Glomerular endothelial cell (primary cell): ENCODE data around the gene MBD3. TPM values are rescaled to one million over a fixed set of nuclear protein-coding genes. Genes with fewer than 3 reads are reported as not detected.
"Not testable (repeated sequence)": the region's sequence is repeated elsewhere in the genome, so short reads cannot be mapped to it uniquely, and the experiment has no call there.

Experiments used
- DNase-seq: peaks from one replicate; pipeline ENCODE4 v3.0.0-alpha.2; 2011; ENCODE audit warnings: low read depth, low spot score; ENCODE audit errors: extremely low read depth
- total RNA-seq: library from RNA; depleted of rRNA; stranded (reverse); fragments of >200 nt; gene quantifications from 2 replicates; pipeline ENCODE4 v1.2.3, GENCODE V29; 2015

The MBD3 gene
- total RNA-seq, 1 donor from 2014 or later: 129 TPM

GRCh38 chr19:1551068-1552040 is 41.3 kb downstream of the MBD3 start:
- no peak for DNase-seq

GRCh38 chr19:1549332-1549945 is 43.2 kb downstream of the MBD3 start:
- no peak for DNase-seq

- DNase-seq: no peak
These were observed 52.2 kb downstream of the MBD3 start for GRCh38 chr19:1540365-1540925.

GRCh38 chr19:1539749-1540148 is 52.9 kb downstream of the MBD3 start:
- DNase-seq: not testable (repeated sequence)

- DNase-seq: no peak
These were observed 53.7 kb downstream of the MBD3 start for GRCh38 chr19:1538978-1539377.

- DNase-seq: not testable (repeated sequence)
These were observed 57.0 kb downstream of the MBD3 start for GRCh38 chr19:1535699-1536098.

- no peak for DNase-seq
These were observed 57.7 kb downstream of the MBD3 start for GRCh38 chr19:1534972-1535371.

- DNase-seq: no peak
These were observed 59.0 kb downstream of the MBD3 start for GRCh38 chr19:1533510-1534150.

GRCh38 chr19:1532003-1532402 is 60.7 kb downstream of the MBD3 start:
- no peak for DNase-seq

GRCh38 chr19:1531587-1531986 is 61.1 kb downstream of the MBD3 start:
- DNase-seq: no peak

- DNase-seq: not testable (repeated sequence)
These were observed 61.8 kb downstream of the MBD3 start for GRCh38 chr19:1530856-1531255.

GRCh38 chr19:1529430-1529816 is 63.2 kb downstream of the MBD3 start:
- no peak for DNase-seq

- DNase-seq: no peak
These were observed 63.9 kb downstream of the MBD3 start for GRCh38 chr19:1528596-1529429.

- DNase-seq: no peak
These were observed 64.9 kb downstream of the MBD3 start for GRCh38 chr19:1527650-1528309.

- DNase-seq: no peak
These were observed 65.6 kb downstream of the MBD3 start for GRCh38 chr19:1526979-1527649.

GRCh38 chr19:1526066-1526778 is 66.4 kb downstream of the MBD3 start:
- no peak for DNase-seq

- no peak for DNase-seq
These were observed 67.3 kb downstream of the MBD3 start for GRCh38 chr19:1525343-1525742.

GRCh38 chr19:1524972-1525325 is 67.7 kb downstream of the MBD3 start:
- no peak for DNase-seq
